SK-N-SH (cell line): ENCODE measurements around the gene GTF2F2. TPM values are rescaled to one million over a fixed set of nuclear protein-coding genes. Genes with fewer than 3 reads are reported as not detected.

Experiments
- CTCF ChIA-PET: fragments of 300-600, 350-600 bp; formaldehyde crosslinking; extraction: SDS; loops from one replicate; lab custom pipeline; 2021; lab: Yijun Ruan, JAX
- POLR2A ChIA-PET: fragments of 350-600 bp; sonication (Branson Sonifier 250); formaldehyde crosslinking; extraction: SDS; loops from one replicate; lab custom pipeline; 2020; ENCODE audit warnings: antibody characterized with exemption, inconsistent platforms; lab: Yijun Ruan, JAX
- DNase-seq: peaks from one replicate; pipeline ENCODE4 v3.0.0; 2012
- H2AFZ ChIP-seq: fragments of 200-600 bp; sonication (generic); 2 replicates; pipeline ENCODE4 v1.8.1; 2016; ENCODE audit warnings: antibody characterized with exemption, mild to moderate bottlenecking, low read depth
- H3F3A ChIP-seq: fragments of 200-600 bp; sonication (generic); replicated peaks from 2 replicates; pipeline ENCODE3; 2016; ENCODE audit warnings: antibody characterized with exemption, mild to moderate bottlenecking; ENCODE audit not compliant: insufficient read depth
- H3K27ac ChIP-seq, 2 experiments: fragments of 200-500 bp in 1 of 2; fragments of 200-600 bp in 1 of 2; sonication (Bioruptor generic) in 1 of 2; sonication (generic), shearing (Covaris generic) in 1 of 2; 2 replicates each; pipeline versions ENCODE4 v1.5.1 to v1.6.1; 2014 to 2016; ENCODE audit warnings: low read depth in 2 of 2, inconsistent platforms in 1 of 2, low read length in 1 of 2, mild to moderate bottlenecking in 1 of 2, mixed read lengths in 1 of 2
- H3K27me3 ChIP-seq: fragments of 200-600 bp; sonication (generic), shearing (Covaris generic); 2 replicates; pipeline ENCODE4 v1.6.1; 2016; ENCODE audit warnings: mixed run types; ENCODE audit not compliant: insufficient read depth
- H3K36me3 ChIP-seq, 2 experiments: fragments of 200-500 bp in 1 of 2; fragments of 200-600 bp in 1 of 2; sonication (Bioruptor generic) in 1 of 2; sonication (generic) in 1 of 2; replicated peaks in 1 of 2; 2 replicates each; pipeline versions ENCODE3 to v1.5.1; 2014 to 2016; ENCODE audit warnings: low read length in 1 of 2, mild to moderate bottlenecking in 1 of 2; ENCODE audit not compliant: insufficient read depth in 2 of 2, control insufficient read depth in 1 of 2
- H3K4me1 ChIP-seq, 2 experiments: fragments of 200-500 bp in 1 of 2; fragments of 200-600 bp in 1 of 2; sonication (Bioruptor generic) in 1 of 2; sonication (generic), shearing (Covaris generic) in 1 of 2; 2 replicates each; pipeline versions ENCODE4 v1.5.1 to v1.6.1; 2014 to 2016; ENCODE audit warnings: low read depth in 1 of 2, low read length in 1 of 2, mixed run types in 1 of 2; ENCODE audit not compliant: insufficient read depth in 2 of 2, control insufficient read depth in 1 of 2
- H3K4me2 ChIP-seq: fragments of 200-600 bp; sonication (generic), shearing (Covaris generic); 2 replicates; pipeline ENCODE4 v1.6.1; 2017; ENCODE audit warnings: mixed run types
- H3K4me3 ChIP-seq, 2 experiments: fragments of 200-500 bp in 1 of 2; fragments of 200-600 bp in 1 of 2; sonication (Bioruptor generic) in 1 of 2; sonication (generic), shearing (Covaris generic) in 1 of 2; 2 replicates each; pipeline versions ENCODE4 v1.5.1 to v1.8.1; 2014 to 2016; ENCODE audit warnings: low read depth in 2 of 2, inconsistent platforms in 1 of 2, low read length in 1 of 2, mild to moderate bottlenecking in 1 of 2, mixed read lengths in 1 of 2, moderate library complexity in 1 of 2
- H3K79me2 ChIP-seq: fragments of 200-600 bp; sonication (generic); 2 replicates; pipeline ENCODE4 v1.8.1; 2017; ENCODE audit warnings: mild to moderate bottlenecking; ENCODE audit not compliant: insufficient read depth
- H3K9ac ChIP-seq: fragments of 200-600 bp; sonication (generic); 2 replicates; pipeline ENCODE4 v1.6.1; 2017; ENCODE audit warnings: mixed run types
- H3K9me2 ChIP-seq: fragments of 200-600 bp; sonication (generic); 2 replicates; pipeline ENCODE4 v1.6.1; 2017; ENCODE audit warnings: mixed run types
- H3K9me3 ChIP-seq: fragments of 200-600 bp; sonication (generic); 2 replicates; pipeline ENCODE4 v1.6.1; 2017; ENCODE audit warnings: mixed run types, mild to moderate bottlenecking, moderate library complexity
- H4K20me1 ChIP-seq: fragments of 200-600 bp; sonication (generic); 2 replicates; pipeline ENCODE4 v1.6.1; 2017; ENCODE audit warnings: mild to moderate bottlenecking, mixed run types; ENCODE audit not compliant: insufficient read depth
- CHD2 ChIP-seq: fragments of 150-350 bp; IDR thresholded peaks from 2 replicates; pipeline ENCODE4 v1.6.1; 2018; ENCODE audit warnings: low read length; ENCODE audit not compliant: partially characterized antibody
- ELF1 ChIP-seq: IDR thresholded peaks from 2 replicates; pipeline ENCODE4 v1.4.0; 2012
- EP300 ChIP-seq, 2 experiments: IDR thresholded peaks; 2 replicates each; pipeline versions ENCODE4 v1.4.0 to v1.6.1; 2012; ENCODE audit warnings: borderline replicate concordance in 1 of 2, low read depth in 1 of 2, low read length in 1 of 2
- EZH2phosphoT487 ChIP-seq: fragments of 200-600 bp; sonication (generic); IDR thresholded peaks from 2 replicates; pipeline ENCODE4 v1.6.1; 2017; ENCODE audit warnings: low read depth, mixed run types, mild to moderate bottlenecking, antibody characterized with exemption, moderate library complexity, borderline replicate concordance
- FOSL2 ChIP-seq: IDR thresholded peaks from 2 replicates; pipeline ENCODE4 v1.4.0; 2012; ENCODE audit warnings: low read depth, mild to moderate bottlenecking, moderate library complexity, borderline replicate concordance
- GATA2 ChIP-seq: sonication (generic); formaldehyde crosslinking; IDR thresholded peaks from 2 replicates; pipeline ENCODE4 v1.5.0; 2020; ENCODE audit warnings: mild to moderate bottlenecking, missing genetic modification reagents
- MAX ChIP-seq: IDR thresholded peaks from 2 replicates; pipeline ENCODE4 v1.4.0; 2012; ENCODE audit warnings: low read depth
- MEF2A ChIP-seq: IDR thresholded peaks from 2 replicates; pipeline ENCODE4 v1.4.0; 2012; ENCODE audit warnings: low read depth, borderline replicate concordance
- MXI1 ChIP-seq: IDR thresholded peaks from 2 replicates; pipeline ENCODE4 v1.6.1; 2012; ENCODE audit warnings: mild to moderate bottlenecking, low read depth, low read length, improper control_type of control experiment
- NRF1 ChIP-seq: IDR thresholded peaks from 2 replicates; pipeline ENCODE4 v1.6.1; 2012; ENCODE audit warnings: low read depth, mild to moderate bottlenecking, low read length
- PBX3 ChIP-seq: IDR thresholded peaks from 2 replicates; pipeline ENCODE4; 2012
- POLR2AphosphoS5 ChIP-seq: IDR thresholded peaks from 2 replicates; pipeline ENCODE4 v1.6.1; 2012; ENCODE audit warnings: low read depth, low read length
- RAD21 ChIP-seq: IDR thresholded peaks from 2 replicates; pipeline ENCODE4 v1.6.1; 2012; ENCODE audit warnings: mild to moderate bottlenecking, low read length
- RCOR1 ChIP-seq: fragments of 150-350 bp; IDR thresholded peaks from 2 replicates; pipeline ENCODE4 v1.6.1; 2017; ENCODE audit warnings: antibody characterized with exemption, low read length
- REST ChIP-seq: IDR thresholded peaks from 2 replicates; pipeline ENCODE4 v1.6.1; 2012; ENCODE audit warnings: mild to moderate bottlenecking, low read depth, low read length, moderate library complexity
- RXRA ChIP-seq: IDR thresholded peaks from 2 replicates; pipeline ENCODE4 v1.4.0; 2012; ENCODE audit warnings: low read depth, mild to moderate bottlenecking, borderline replicate concordance
- SIN3A ChIP-seq: IDR thresholded peaks from 2 replicates; pipeline ENCODE4 v1.6.1; 2012; ENCODE audit warnings: low read depth, mild to moderate bottlenecking, low read length, moderate library complexity, borderline replicate concordance
- SMC3 ChIP-seq: IDR thresholded peaks from 2 replicates; pipeline ENCODE4 v1.6.1; 2012; ENCODE audit warnings: low read depth, low read length, improper control_type of control experiment
- TEAD4 ChIP-seq: IDR thresholded peaks from 2 replicates; pipeline ENCODE4 v1.4.0; 2012; ENCODE audit warnings: mild to moderate bottlenecking, borderline replicate concordance; ENCODE audit not compliant: insufficient read depth
- YY1 ChIP-seq: IDR thresholded peaks from 2 replicates; pipeline ENCODE4 v1.4.0; 2012; ENCODE audit warnings: low read depth, mild to moderate bottlenecking
- WGBS: methylation state at CpG from one replicate; pipeline ENCODE4 v1.1.6; 2017; ENCODE audit warnings: low lambda C conversion rate; 5-methylcytosine and 5-hydroxymethylcytosine counted together
- polyA plus RNA-seq, 3 experiments: library from polyadenylated mRNA; depleted of rRNA; stranded (reverse); fragments of >200 nt; gene quantifications; 2 replicates each; pipeline ENCODE4 v1.2.3, GENCODE V29; 2012

Gene GTF2F2
- polyA plus RNA-seq, 1 of the 3 experiments (the other 2 are of a cell fraction) = 24.2 TPM

DNA sequence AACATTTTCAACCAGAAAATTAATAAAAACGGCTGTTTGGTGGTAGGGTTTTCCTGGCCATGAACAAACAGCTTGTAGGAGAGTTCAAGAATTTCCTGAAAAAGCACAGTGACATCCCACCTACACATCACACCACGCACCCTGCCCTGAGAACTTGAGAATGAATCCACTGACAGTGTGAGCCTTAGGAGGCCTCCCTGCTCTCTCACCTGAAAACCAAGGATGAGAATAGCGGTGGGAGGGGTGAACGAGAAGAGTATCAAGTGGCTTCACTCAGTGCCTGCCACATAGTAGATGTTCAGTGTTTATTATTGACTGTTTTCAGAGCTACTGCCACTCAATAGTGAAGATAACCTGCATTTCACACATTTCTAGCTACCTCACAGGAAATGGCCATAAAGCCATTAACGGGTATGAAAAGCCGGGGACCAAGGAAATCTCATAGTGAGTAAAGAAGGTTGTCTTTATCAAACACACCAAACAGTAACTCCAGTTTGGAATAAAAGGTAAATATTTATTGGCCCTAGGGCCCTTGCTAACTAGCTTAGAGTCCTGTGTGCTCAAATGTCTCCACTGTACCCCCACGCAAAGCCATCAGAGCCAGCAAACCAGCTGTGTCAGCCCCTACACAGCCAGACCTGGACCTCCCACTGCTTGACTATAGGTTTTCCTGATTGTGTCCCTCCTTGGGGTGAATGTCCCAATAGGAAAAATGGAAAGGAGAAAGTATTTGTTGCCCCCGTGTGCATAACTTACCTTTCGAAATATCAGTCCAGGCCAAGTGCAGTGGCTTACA is 180.1 kb downstream of the GTF2F2 start (continued):
- no peak for TF ChIP-seq MXI1

- H4K20me1 ChIP-seq = no peaks in the 10 kb centered on the region
- H3K9me3 ChIP-seq = no peaks in the 10 kb centered on the region
- 79% methylated on average over 11 of the region's 11 CpGs for WGBS
- no peak for DNase-seq
- H3K4me3 ChIP-seq = no peak overlapping the region
- no peaks in the 10 kb centered on the region for H3K9me2 ChIP-seq
- H3K4me2 ChIP-seq = no peak overlapping the region
- no peaks in the 10 kb centered on the region for H3F3A ChIP-seq
- ChIA-PET CTCF (interaction anchor here (0.8 to 4.2 kb wide), 6 partner anchors 8 to 1397 kb away, joined by 3 to 34 read pairs (median 4); no protein-coding TSS in a partner anchor), POLR2A (interaction anchor here (0.6 kb wide), 1 partner anchor 156 kb away, joined by 3 read pairs; no protein-coding TSS in a partner anchor)
- no peak overlapping the region for H3K27ac ChIP-seq
- no peaks in the 10 kb centered on the region for H3K27me3 ChIP-seq
- TF ChIP-seq PBX3 (no peak), SIN3A (no peak), RXRA (no peak), RCOR1 (no peak), MEF2A (no peak), YY1 (no peak), POLR2AphosphoS5 (no peak), MXI1 (no peak)
- no peak overlapping the region for H2AFZ ChIP-seq
- no peaks in the 10 kb centered on the region for H3K36me3 ChIP-seq
- H3K79me2 ChIP-seq = no peaks in the 10 kb centered on the region
- no peak overlapping the region for H3K9ac ChIP-seq
- H3K4me1 ChIP-seq = no peaks in the 10 kb centered on the region; a peak in 1 of 4 replicates
Measured at GRCh38 chr13:45301263-45301662, 181.0 kb downstream of the GTF2F2 start.

GRCh38 chr13:45302507-45302906 is 182.2 kb downstream of the GTF2F2 start:
- no peaks in the 10 kb centered on the region for H3F3A ChIP-seq
- 43% methylated on average over 3 of the region's 3 CpGs for WGBS
- H3K4me1 ChIP-seq = no peaks in the 10 kb centered on the region; a peak in 1 of 4 replicates
- H3K4me3 ChIP-seq = no peak overlapping the region
- H3K27me3 ChIP-seq = no peaks in the 10 kb centered on the region
- DNase-seq = no peak
- no peaks in the 10 kb centered on the region for H3K9me3 ChIP-seq
- H3K9me2 ChIP-seq = no peaks in the 10 kb centered on the region
- H3K4me2 ChIP-seq = no peak overlapping the region
- no peaks in the 10 kb centered on the region for H3K36me3 ChIP-seq
- CTCF ChIA-PET = interaction anchor here (1.5 to 4.2 kb wide), 3 partner anchors 9 to 255 kb away, joined by 3 to 34 read pairs (median 8); no protein-coding TSS in a partner anchor
- no peaks in the 10 kb centered on the region for H3K79me2 ChIP-seq
- POLR2A ChIA-PET = no interaction called here
- no peak for TF ChIP-seq CHD2
- no peak for TF ChIP-seq NRF1
- TF ChIP-seq MEF2A = no peak
- no peak for TF ChIP-seq EZH2phosphoT487
- TF ChIP-seq ELF1 = no peak
- TF ChIP-seq REST = no peak
- TF ChIP-seq GATA2 (CRISPR knock-in tag) = no peak
- TF ChIP-seq RAD21 = no peak
- TF ChIP-seq EP300 (IDR thresholded peaks at IDR 0.05; ENCODE audit: borderline replicate concordance in 1 of 2, low read depth in 1 of 2, low read length in 1 of 2) = no peak
- no peak for TF ChIP-seq TEAD4
- no peak for TF ChIP-seq SMC3
- TF ChIP-seq FOSL2 = no peak
- no peak for TF ChIP-seq MAX
- no peak overlapping the region for H3K9ac ChIP-seq
- no peak overlapping the region for H3K27ac ChIP-seq
- no peaks in the 10 kb centered on the region for H4K20me1 ChIP-seq
- no peak overlapping the region for H2AFZ ChIP-seq
